Measurements from ENCODE around the gene PRR22. TPM values are rescaled to one million over a fixed set of nuclear protein-coding genes. Genes with fewer than 3 reads are reported as not detected.

The PRR22 gene
- total RNA-seq, 1 experiment from 2014 or later = 8.1 TPM

DNA sequence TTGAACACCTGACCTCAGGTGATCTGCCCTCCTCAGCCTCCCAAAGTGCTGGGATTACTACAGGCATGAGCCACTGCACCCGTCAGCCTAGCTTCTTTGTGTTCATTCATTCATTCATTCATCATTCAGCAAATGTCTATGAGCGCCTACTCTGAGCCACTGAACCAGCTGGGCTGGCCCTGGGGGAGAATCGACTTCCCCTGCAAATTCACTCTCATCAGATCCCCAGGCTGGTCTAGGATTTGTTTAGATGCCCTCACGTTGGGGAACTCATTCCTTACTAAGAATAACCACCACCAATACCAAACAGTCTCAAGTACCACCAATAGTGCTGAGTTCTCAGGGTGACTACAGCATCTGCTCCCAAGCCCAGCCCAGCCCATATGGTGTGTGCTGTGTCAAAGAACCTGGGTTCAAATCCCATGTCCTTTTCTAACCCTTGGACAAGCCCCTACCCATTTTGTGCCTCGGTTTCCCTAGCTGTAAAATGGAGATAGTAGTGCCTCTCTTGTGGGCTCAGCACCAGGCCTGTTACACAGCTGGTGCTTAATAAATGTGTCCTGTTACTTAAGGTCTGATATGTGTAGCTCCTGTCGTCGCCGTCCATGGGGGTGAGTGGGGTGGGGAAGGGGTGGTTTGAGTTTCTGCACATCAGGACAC lies 37.1 kb upstream of the PRR22 start:
- no peak overlapping the region for H2BK12ac ChIP-seq (ENCODE audit: insufficient read length, low read depth, low read length)
- WGBS (ENCODE audit: extremely low coverage, insufficient read length, low lambda C conversion rate) = no CpG with 5 or more reads among the region's 8 CpGs

More for the DNA sequence above, 37.1 kb upstream of the PRR22 start:
- TF ChIP-seq, protein P1, sequence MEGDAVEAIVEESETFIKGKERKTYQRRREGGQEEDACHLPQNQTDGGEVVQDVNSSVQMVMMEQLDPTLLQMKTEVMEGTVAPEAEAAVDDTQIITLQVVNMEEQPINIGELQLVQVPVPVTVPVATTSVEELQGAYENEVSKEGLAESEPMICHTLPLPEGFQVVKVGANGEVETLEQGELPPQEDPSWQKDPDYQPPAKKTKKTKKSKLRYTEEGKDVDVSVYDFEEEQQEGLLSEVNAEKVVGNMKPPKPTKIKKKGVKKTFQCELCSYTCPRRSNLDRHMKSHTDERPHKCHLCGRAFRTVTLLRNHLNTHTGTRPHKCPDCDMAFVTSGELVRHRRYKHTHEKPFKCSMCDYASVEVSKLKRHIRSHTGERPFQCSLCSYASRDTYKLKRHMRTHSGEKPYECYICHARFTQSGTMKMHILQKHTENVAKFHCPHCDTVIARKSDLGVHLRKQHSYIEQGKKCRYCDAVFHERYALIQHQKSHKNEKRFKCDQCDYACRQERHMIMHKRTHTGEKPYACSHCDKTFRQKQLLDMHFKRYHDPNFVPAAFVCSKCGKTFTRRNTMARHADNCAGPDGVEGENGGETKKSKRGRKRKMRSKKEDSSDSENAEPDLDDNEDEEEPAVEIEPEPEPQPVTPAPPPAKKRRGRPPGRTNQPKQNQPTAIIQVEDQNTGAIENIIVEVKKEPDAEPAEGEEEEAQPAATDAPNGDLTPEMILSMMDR (conservative IDR thresholded peaks at IDR 0.05) = no peak
- Histone ChIP-seq H3T11ph (ENCODE audit: low read length) (no peak overlapping the region), H3K27ac (ENCODE audit: insufficient read length, low read depth, low read length) (no peak overlapping the region), H3K23me2 (ENCODE audit: insufficient read length, low read depth, low read length, poor library complexity, severe bottlenecking) (no peaks in the 10 kb centered on the region), H3K14ac (ENCODE audit: insufficient read depth, low read length) (no peak overlapping the region), H2BK15ac (ENCODE audit: low read depth, low read length) (no peak overlapping the region), H3K79me2 (ENCODE audit: insufficient read depth, low read length) (no peaks in the 10 kb centered on the region), H3K4me2 (ENCODE audit: insufficient read depth, insufficient read length, low read length) (no peak overlapping the region), H2BK120ac (ENCODE audit: low read depth, low read length, poor library complexity, severe bottlenecking) (no peak overlapping the region), H3K56ac (ENCODE audit: insufficient read length, low read depth, low read length) (no peak overlapping the region), H4K20me1 (ENCODE audit: control insufficient read depth, insufficient read depth, insufficient read length) (no peaks in the 10 kb centered on the region), H3K27me3 (ENCODE audit: insufficient read depth, low read length) (no peaks in the 10 kb centered on the region), H4K5ac (ENCODE audit: insufficient read length, low read depth, low read length) (no peak overlapping the region), H3K18ac (ENCODE audit: insufficient read length, low read depth, low read length) (no peak overlapping the region), H2BK20ac (ENCODE audit: low read depth, low read length, poor library complexity, severe bottlenecking) (no peak overlapping the region), H3K9ac (ENCODE audit: extremely low read depth, insufficient read length, low read length) (no peak overlapping the region), H2BK5ac (ENCODE audit: insufficient read length, low read length) (no peak overlapping the region), H2AK5ac (ENCODE audit: insufficient read length, low read length) (no peak overlapping the region), H3K4ac (ENCODE audit: low read depth, low read length) (no peak overlapping the region), H3K23ac (ENCODE audit: insufficient read length, low read depth, low read length) (no peak overlapping the region), H2AFZ (ENCODE audit: low read length) (no peak overlapping the region), H4K91ac (ENCODE audit: insufficient read length, low read depth, low read length) (no peak overlapping the region), H4K8ac (replicated peaks; ENCODE audit: insufficient read length, low read depth, low read length) (no peak overlapping the region), H3K9me3 (ENCODE audit: control insufficient read depth, low read depth, low read length) (no peaks in the 10 kb centered on the region), H3K79me1 (ENCODE audit: insufficient read depth, low read depth, low read length, poor library complexity, severe bottlenecking) (no peaks in the 10 kb centered on the region), H3K4me1 (ENCODE audit: insufficient read depth, low read length) (no peaks in the 10 kb centered on the region)
- no peaks in the 10 kb centered on the region for H3K36me3 Mint-ChIP-seq (ENCODE audit: insufficient read depth in 1 of 3, low read depth in 3 of 3)
- no peak overlapping the region for H3K4me3 Mint-ChIP-seq
- peaks cover 0 to 6% of the 10 kb centered on the region in 2 experiments; a peak in 1 of 4 replicates for H3K4me1 Mint-ChIP-seq
- H3K9me3 Mint-ChIP-seq = peaks cover 0 to 1% of the 10 kb centered on the region in 2 experiments; a peak in 1 of 5 replicates
- DNase-seq = no peak
- H3K27me3 Mint-ChIP-seq (ENCODE audit: low read depth) = peaks cover 25% of the 10 kb centered on the region
- no peak overlapping the region for H3K27ac Mint-ChIP-seq

Measured in H9 (cell line).